Activated naive CD4-positive, alpha-beta T cell treated with anti-CD3 and anti-CD28 coated beads, Interleukin-2, amount 10 ng/mL, durations not matched to agents 7 days and 5 days (primary cell): ENCODE measurements around the gene OTOG.

ENCODE experiments used
- CTCF ChIA-PET: fragments of 350-600 bp; sonication (Branson Sonifier 250); formaldehyde crosslinking; loops from one replicate; lab custom pipeline; 2021; ENCODE audit warnings: antibody characterized with exemption; lab: Charles Lee
- DNase-seq: peaks from one replicate; pipeline ENCODE4 v3.0.0-alpha.2; 2020
- H3K27ac Mint-ChIP-seq: one replicate; pipeline ENCODE4 v1.8.0; 2021; ENCODE audit warnings: mild to moderate bottlenecking, moderate library complexity, mixed read lengths
- H3K27me3 Mint-ChIP-seq: one replicate; pipeline ENCODE4 v1.8.0; 2021; ENCODE audit warnings: mild to moderate bottlenecking, mixed read lengths
- H3K36me3 Mint-ChIP-seq: one replicate; pipeline ENCODE4 v1.8.0; 2021; ENCODE audit warnings: mixed read lengths
- H3K4me1 Mint-ChIP-seq: one replicate; pipeline ENCODE4 v1.8.0; 2021; ENCODE audit warnings: mixed read lengths
- H3K4me3 Mint-ChIP-seq: one replicate; pipeline ENCODE4 v1.8.0; 2021; ENCODE audit warnings: mild to moderate bottlenecking, moderate library complexity, mixed read lengths
- H3K9me3 Mint-ChIP-seq: one replicate; pipeline ENCODE4 v1.8.0; 2021; ENCODE audit warnings: mixed read lengths

OTOG gene

GRCh38 chr11:17693531-17693930 lies 146.5 kb downstream of the OTOG start:
- Mint-ChIP-seq H3K27ac (no peak overlapping the region), H3K27me3 (peaks cover 57% of the 10 kb centered on the region), H3K36me3 (no peaks in the 10 kb centered on the region), H3K4me1 (no peaks in the 10 kb centered on the region), H3K4me3 (no peak overlapping the region), H3K9me3 (no peaks in the 10 kb centered on the region)
- CTCF ChIA-PET: no interaction called here
- DNase-seq: no peak

DNA sequence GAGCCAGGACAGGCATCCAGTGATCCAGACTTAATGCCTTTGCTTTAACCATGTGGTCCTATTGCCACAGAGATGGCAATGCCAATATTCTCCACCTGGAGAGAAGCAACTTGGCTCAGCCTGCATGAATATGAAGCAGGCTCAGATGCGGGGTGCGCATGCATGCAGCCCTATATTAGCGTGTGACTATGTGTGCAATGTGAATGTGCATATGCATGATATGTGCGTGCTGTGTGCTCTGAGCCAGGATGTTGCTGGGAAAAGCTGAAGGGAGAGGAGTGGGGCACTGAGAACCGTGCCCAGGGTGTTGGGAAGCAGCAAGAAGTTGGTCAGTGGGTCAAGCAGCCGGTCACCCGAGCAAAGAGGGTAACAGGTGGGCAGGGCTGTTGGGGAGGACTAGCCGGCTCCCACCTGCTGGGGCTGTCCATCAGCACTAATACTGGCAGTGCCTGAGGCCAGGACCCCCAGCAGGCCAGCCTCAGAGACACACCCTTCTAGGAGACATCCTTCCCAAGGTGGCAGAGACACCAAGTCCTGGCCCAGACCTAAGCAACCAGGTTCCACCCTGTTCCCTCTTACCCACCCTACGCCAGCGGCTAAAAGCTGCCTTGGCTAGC lies 147.5 kb downstream of the OTOG start:
- no peaks in the 10 kb centered on the region for H3K36me3 Mint-ChIP-seq
- no peak overlapping the region for H3K27ac Mint-ChIP-seq
- CTCF ChIA-PET: no interaction called here
- H3K4me1 Mint-ChIP-seq: no peaks in the 10 kb centered on the region
- H3K27me3 Mint-ChIP-seq: peaks cover 61% of the 10 kb centered on the region
- H3K9me3 Mint-ChIP-seq: no peaks in the 10 kb centered on the region
- no peak for DNase-seq
- no peak overlapping the region for H3K4me3 Mint-ChIP-seq

GRCh38 chr11:17695454-17696441 lies 148.7 kb downstream of the OTOG start:
- no peaks in the 10 kb centered on the region for H3K36me3 Mint-ChIP-seq
- H3K9me3 Mint-ChIP-seq: no peaks in the 10 kb centered on the region
- H3K4me3 Mint-ChIP-seq: no peak overlapping the region
- no peaks in the 10 kb centered on the region for H3K4me1 Mint-ChIP-seq
- H3K27me3 Mint-ChIP-seq: peaks cover 61% of the 10 kb centered on the region
- no peak overlapping the region for H3K27ac Mint-ChIP-seq
- DNase-seq: no peak
- CTCF ChIA-PET: no interaction called here

DNA sequence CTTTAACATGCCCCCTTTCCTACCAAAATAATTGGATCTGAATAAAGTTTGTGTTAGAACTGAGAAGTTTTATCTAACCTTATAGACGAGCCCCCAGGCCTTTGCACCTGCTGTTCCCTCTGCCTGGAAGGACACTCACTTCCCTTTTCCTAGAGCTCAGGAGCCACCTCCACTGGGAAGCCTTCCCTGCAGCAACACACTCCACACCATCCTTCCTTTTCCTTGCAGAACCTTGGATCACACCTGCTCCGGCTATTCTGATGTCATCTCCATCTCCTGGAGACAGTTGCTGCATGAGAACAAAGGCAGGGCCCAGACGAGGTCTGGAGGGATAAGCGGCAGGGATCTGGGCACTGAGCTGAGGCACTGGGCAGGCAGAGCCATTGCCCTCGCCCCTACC lies 149.7 kb downstream of the OTOG start:
- no peak overlapping the region for H3K27ac Mint-ChIP-seq
- CTCF ChIA-PET: no interaction called here

More for the DNA sequence above, 149.7 kb downstream of the OTOG start:
- Mint-ChIP-seq H3K4me1 (no peaks in the 10 kb centered on the region), H3K36me3 (no peaks in the 10 kb centered on the region), H3K9me3 (no peaks in the 10 kb centered on the region), H3K4me3 (no peak overlapping the region), H3K27me3 (peaks cover 57% of the 10 kb centered on the region)
- no peak for DNase-seq
